GM18873 (cell line): ENCODE measurements around the gene TAF3.

Source experiments
- ATAC-seq: cut with Tn5 transposase; IDR thresholded peaks from one replicate; pipeline ENCODE4 v1.9.1; 2021; ENCODE audit warnings: mild to moderate bottlenecking, moderate library complexity, moderate number of reproducible peaks; ENCODE audit not compliant: unreplicated experiment, low FRiP score

Gene TAF3

GRCh38 chr10:8041992-8042720, 223.9 kb downstream of the TAF3 start:
- no peak for ATAC-seq

GRCh38 chr10:8042721-8043568, 224.6 kb downstream of the TAF3 start:
- ATAC-seq, result no peak

GRCh38 chr10:8043569-8044306, 225.4 kb downstream of the TAF3 start:
- no peak for ATAC-seq

- no peak for ATAC-seq
Observed at GRCh38 chr10:8044331-8044907, 226.1 kb downstream of the TAF3 start.

DNA sequence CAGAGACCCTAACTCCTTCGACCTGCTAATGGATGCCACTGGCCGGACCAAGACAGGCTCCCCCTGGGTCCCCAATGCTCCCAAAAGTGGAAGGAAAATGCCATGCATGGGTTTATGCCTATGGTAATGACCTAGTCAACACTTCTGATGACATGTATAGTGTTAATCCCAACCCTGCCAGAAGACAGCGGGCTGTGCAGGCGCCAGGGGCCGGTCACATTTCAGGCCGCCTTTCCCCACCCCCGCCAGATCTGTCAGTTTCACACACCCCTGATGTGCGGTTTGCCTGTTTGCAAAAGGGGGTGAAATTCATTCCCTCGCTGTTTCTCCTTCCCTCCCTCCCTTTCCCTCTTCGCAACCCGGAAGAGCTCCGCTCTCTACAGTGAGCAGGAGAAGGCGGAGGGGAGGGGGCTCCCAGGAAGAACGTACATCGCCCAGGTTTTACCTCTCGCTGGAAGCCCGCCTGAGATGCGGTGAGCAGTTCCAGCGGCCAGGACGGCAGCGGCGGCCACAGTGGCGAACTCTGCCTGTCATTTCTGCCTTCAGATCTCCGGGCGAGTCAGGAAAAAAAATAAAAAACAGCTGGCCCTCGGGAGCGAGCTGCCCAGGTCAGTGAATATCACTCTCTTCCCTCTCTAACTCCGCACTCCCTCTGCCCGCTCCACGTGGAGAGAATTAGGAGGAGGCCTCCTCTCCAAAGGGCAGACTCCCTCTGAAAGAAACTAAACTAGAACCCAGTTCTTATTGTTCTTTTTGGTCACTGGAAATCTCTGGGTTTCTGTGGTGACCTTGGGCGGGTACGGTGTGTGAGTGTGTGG, 226.8 kb downstream of the TAF3 start:
- ATAC-seq, result no peak

- ATAC-seq, result no peak
Observed at GRCh38 chr10:8045726-8046494, 227.6 kb downstream of the TAF3 start.

DNA sequence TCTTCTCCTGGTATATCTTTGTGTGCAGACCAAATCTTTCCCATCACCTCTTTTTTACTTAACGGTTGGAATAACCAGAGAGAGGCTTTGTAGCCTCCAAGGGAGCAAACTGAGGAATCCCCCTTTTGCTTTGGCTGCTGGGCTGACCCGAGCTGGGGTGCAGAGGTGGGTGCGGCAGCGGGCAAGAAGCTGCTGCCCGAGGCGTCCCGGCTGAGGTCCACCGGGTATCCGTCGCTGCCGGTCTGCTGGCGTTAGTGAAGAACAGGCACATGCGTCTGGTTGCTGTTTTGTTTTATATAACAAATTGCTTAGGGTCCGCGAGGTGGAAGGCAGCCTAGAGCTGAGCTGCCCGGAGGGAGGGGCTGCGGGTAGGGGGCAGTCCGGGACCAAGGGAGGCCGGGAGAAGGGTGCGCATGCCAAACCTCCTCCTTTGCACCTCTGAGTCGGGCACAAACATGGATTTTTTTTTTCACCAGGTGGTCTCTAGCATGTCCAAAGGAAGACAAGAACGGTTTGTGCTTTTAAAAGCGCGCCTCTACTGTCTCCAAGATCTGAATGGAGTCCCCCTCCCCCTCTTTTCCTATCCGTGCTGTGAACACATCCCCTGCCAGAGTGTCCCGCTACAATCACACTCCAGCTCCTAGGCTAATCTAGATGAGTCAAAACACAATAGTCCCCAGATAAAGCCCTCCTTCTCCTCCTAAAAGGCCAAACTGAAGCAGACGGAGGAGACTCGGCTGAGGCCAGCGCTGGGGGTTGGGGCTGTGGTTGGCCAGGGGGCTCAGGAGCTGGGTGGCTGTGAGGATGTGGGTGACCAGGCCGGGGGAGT, 229.4 kb downstream of the TAF3 start:
- no peak for ATAC-seq

- no peak for ATAC-seq
Observed at GRCh38 chr10:8048281-8049008, 230.1 kb downstream of the TAF3 start.

DNA sequence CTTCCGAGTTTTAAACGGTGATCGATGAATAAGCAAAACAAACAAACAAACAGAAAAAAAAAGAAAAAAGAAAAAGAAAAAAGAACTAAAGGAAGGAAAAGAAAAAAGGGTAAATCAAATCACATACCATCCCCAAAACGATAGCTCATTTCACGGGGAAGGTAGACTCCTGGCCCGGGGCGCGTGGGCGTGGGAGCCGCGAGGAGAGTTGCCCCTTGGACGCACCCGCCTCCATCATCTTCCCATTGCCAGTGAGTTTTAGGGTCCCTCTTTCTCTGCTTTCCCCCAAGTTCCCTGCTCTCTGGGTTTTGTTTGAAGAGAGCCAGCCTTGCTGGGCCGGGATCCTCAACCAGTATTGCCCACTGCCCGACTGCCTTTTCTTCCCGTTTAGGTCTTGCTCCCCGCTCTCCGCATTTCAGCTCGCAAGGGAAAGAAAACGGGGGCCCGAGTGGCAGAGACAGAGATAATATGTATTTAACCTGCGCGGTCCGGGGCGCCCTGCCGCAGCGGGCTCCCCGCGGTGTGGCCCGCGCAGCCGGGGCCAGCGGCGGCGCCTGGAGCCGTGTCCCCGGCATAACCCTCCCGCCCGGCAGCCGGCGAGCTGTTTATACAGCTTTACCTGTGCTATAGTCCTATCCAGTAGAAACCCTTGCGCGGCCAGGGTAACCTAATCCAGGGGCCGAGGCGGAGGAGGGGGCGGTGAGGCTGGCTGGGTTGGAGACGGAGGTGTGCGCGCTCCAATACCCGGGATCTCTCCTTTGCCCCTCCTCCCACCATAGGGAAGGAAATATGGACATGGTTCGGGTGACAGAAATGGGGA, 230.9 kb downstream of the TAF3 start:
- ATAC-seq, result no peak

GRCh38 chr10:8049865-8050555, 231.7 kb downstream of the TAF3 start:
- no peak for ATAC-seq

DNA sequence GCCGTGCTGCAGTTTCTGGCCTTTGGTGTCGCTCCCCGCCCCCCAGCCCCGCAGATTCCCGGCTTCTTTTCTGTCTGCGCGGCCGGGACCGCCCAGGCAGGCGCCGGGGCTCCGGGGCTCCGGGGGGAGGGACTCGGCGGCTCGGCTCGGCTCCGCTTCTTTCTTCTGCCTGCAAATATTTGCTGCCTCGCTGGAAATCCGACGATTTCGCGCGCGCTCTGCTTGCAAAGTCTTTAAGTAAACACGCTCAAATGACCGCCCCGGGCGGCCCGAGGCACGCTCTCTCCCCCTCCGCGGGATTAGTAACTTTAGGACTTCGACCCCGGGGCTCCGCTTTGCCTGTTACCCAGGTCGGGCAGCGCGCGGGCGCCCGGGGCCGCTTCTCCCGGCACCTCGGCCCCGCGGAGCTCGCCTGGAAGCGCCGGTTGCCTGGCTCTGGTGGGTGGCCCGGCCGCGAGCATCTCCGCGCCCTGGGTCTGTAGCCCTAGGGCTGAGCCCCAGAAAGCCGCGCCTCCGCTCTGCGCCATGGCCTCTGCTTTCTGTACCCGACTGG, 232.3 kb downstream of the TAF3 start:
- ATAC-seq, result no peak

GRCh38 chr10:8051109-8051821, 233.0 kb downstream of the TAF3 start:
- ATAC-seq, result no peak

DNA sequence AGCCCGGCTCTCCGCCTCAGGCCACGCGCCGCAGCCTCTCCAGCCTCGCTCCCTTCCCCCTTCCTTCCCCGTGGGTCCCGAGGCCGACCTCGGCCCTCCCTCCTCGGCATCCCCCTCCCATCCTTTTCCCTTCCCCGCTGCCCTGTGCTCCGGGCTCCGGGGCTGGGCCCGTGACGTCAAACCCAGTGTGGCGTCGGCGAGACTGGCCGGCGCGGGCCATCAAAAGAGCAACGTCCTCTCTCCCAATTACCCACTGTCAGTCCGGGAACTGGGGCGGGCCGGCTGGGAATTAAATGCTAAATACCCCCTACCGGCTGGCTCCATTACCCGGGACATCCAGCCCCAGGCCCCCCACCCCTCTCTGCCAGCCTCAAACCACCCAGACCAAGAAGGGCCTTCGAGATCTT, 233.5 kb downstream of the TAF3 start:
- no peak for ATAC-seq

DNA sequence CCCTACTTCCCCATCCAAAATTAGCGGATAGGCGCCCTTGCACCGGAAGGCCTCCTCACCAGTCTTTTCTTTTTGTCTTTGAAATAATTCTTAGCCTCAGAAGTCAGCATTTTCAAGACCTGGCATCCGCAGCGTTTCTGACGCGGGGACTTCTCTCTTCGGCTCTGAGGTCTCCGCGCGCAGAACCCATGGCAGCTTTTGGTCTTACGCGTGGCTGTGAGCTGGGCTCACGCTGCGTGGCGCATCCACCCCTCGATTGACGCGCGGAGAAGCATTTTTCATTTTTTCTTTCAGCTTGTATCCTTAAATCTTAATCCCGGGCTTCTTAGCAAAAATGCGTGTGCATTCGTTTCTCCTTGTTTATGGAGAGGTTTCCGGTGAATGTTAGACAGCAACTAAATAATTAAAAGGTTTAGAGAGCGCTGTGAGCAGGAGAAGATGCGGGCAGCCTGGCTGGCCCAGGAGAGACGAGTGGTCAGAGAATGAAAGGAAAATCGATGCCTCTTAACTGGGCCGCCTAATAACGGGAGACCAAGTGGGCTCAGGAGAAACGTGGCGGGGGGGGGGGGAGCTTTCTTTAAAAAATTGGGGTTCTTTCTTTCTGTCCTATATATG, 234.1 kb downstream of the TAF3 start:
- ATAC-seq, result no peak

- ATAC-seq, result no peak
Observed at GRCh38 chr10:8052956-8053445, 234.7 kb downstream of the TAF3 start.
